Measurements from ENCODE around the gene DEPDC4. TPM values are rescaled to one million over a fixed set of nuclear protein-coding genes. Genes with fewer than 3 reads are reported as not detected.

Gene DEPDC4
- total and polyA plus RNA-seq, 2 donors (not counting 1 experiment from before 2014, with no cell fraction given): 1.2 to 1.9 TPM

DNA sequence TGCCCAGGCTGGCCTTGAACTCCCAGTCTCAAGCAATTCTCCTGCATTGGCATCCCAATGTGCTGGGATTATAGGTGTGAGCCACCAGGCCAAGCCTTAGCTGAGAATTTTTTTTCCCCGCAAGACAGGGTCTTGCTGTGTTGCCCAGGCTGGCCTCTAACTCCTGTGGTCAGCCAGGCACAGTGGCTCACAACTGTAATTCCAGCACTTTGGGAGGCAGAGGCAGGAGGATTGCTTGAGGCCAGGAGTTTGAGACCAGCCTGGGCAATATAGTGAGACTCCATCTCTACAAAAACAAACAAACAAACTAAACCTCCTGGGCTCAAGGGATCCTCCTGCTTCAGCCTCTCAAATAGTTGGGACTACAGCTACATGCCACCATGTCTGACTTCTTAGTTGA lies 27.3 kb downstream of the DEPDC4 start:
- H3K4me3 ChIP-seq (replicated peaks in 1 of 4; ENCODE audit: control extremely low read depth in 1 of 4, insufficient read depth in 1 of 4, low read depth in 3 of 4, low read length in 4 of 4): no peak overlapping the region

DNA sequence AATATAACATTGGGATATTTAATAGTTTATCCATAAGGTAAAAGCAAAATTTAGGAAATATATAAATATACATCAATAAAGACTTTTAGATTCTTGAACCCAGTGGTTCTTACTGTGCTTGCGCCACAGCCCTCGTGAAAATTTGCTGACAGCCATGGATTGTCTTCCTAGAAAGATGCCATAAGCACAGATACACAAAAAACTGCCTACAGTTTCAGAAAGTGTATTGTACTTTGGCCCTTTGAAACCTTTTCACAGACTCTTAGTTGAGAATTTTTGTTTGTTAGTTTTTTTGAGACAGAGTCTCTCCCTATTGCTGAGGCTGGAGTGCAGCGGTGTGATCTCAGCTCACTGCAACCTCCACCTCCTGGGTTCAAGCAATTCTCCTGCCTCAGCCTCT lies 28.1 kb downstream of the DEPDC4 start:
- no peak overlapping the region for H3K4me2 ChIP-seq (ENCODE audit: extremely low read depth, insufficient read depth, low read length)
- TF ChIP-seq, protein P1, sequence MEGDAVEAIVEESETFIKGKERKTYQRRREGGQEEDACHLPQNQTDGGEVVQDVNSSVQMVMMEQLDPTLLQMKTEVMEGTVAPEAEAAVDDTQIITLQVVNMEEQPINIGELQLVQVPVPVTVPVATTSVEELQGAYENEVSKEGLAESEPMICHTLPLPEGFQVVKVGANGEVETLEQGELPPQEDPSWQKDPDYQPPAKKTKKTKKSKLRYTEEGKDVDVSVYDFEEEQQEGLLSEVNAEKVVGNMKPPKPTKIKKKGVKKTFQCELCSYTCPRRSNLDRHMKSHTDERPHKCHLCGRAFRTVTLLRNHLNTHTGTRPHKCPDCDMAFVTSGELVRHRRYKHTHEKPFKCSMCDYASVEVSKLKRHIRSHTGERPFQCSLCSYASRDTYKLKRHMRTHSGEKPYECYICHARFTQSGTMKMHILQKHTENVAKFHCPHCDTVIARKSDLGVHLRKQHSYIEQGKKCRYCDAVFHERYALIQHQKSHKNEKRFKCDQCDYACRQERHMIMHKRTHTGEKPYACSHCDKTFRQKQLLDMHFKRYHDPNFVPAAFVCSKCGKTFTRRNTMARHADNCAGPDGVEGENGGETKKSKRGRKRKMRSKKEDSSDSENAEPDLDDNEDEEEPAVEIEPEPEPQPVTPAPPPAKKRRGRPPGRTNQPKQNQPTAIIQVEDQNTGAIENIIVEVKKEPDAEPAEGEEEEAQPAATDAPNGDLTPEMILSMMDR (conservative IDR thresholded peaks at IDR 0.05 in 1 of 2, IDR thresholded peaks at IDR 0.05 in 1 of 2; ENCODE audit: low read depth in 1 of 2, low read length in 2 of 2): no peak
- TF ChIP-seq EZH2 (IDR thresholded peaks at IDR 0.05; ENCODE audit: low read length, missing control alignments): no peak
- no peaks in the 10 kb centered on the region for H4K20me1 ChIP-seq (ENCODE audit: control insufficient read depth, extremely low read depth, insufficient read depth, low read length)
- H3K36me3 ChIP-seq (ENCODE audit: control insufficient read depth, insufficient read depth, low read length): no peaks in the 10 kb centered on the region
- H3K9me3 ChIP-seq (ENCODE audit: control insufficient read depth, insufficient read depth, low read depth, low read length): no peaks in the 10 kb centered on the region
- no peak overlapping the region for H3K9ac ChIP-seq (ENCODE audit: insufficient read depth, low read length)
- no peak overlapping the region for H3K4me3 ChIP-seq (replicated peaks in 1 of 4; ENCODE audit: control extremely low read depth in 1 of 4, insufficient read depth in 1 of 4, low read depth in 3 of 4, low read length in 4 of 4)
- H3K79me2 ChIP-seq (ENCODE audit: control insufficient read depth, insufficient read depth, low read length): no peaks in the 10 kb centered on the region
- no peak overlapping the region for H2AFZ ChIP-seq (ENCODE audit: low read length)
- H3K4me1 ChIP-seq (ENCODE audit: control insufficient read depth, extremely low read depth, insufficient read depth, low read length): peaks cover 4% of the 10 kb centered on the region
- no peaks in the 10 kb centered on the region for H3K27me3 ChIP-seq (ENCODE audit: control insufficient read depth, insufficient read depth, low read length)
- H3K27ac ChIP-seq (ENCODE audit: insufficient read depth, low read length): no peak overlapping the region
- no peak for DNase-seq (ENCODE audit: low read depth in 2 of 2)

More for the DNA sequence above, 27.3 kb downstream of the DEPDC4 start:
- no peak for DNase-seq (ENCODE audit: low read depth in 2 of 2)
- Histone ChIP-seq H3K36me3 (ENCODE audit: control insufficient read depth, insufficient read depth, low read length) (no peaks in the 10 kb centered on the region), H2AFZ (ENCODE audit: low read length) (no peak overlapping the region), H3K4me2 (ENCODE audit: extremely low read depth, insufficient read depth, low read length) (no peak overlapping the region), H3K79me2 (ENCODE audit: control insufficient read depth, insufficient read depth, low read length) (no peaks in the 10 kb centered on the region), H3K9me3 (ENCODE audit: control insufficient read depth, insufficient read depth, low read depth, low read length) (no peaks in the 10 kb centered on the region), H3K27me3 (ENCODE audit: control insufficient read depth, insufficient read depth, low read length) (no peaks in the 10 kb centered on the region), H3K9ac (ENCODE audit: insufficient read depth, low read length) (no peak overlapping the region), H4K20me1 (ENCODE audit: control insufficient read depth, extremely low read depth, insufficient read depth, low read length) (no peaks in the 10 kb centered on the region), H3K4me1 (ENCODE audit: control insufficient read depth, extremely low read depth, insufficient read depth, low read length) (no peaks in the 10 kb centered on the region), H3K27ac (ENCODE audit: insufficient read depth, low read length) (no peak overlapping the region)
- TF ChIP-seq EZH2 (IDR thresholded peaks at IDR 0.05; ENCODE audit: low read length, missing control alignments): no peak
- TF ChIP-seq, protein P1 (conservative IDR thresholded peaks at IDR 0.05 in 1 of 2, IDR thresholded peaks at IDR 0.05 in 1 of 2; ENCODE audit: low read depth in 1 of 2, low read length in 2 of 2): no peak

DNA sequence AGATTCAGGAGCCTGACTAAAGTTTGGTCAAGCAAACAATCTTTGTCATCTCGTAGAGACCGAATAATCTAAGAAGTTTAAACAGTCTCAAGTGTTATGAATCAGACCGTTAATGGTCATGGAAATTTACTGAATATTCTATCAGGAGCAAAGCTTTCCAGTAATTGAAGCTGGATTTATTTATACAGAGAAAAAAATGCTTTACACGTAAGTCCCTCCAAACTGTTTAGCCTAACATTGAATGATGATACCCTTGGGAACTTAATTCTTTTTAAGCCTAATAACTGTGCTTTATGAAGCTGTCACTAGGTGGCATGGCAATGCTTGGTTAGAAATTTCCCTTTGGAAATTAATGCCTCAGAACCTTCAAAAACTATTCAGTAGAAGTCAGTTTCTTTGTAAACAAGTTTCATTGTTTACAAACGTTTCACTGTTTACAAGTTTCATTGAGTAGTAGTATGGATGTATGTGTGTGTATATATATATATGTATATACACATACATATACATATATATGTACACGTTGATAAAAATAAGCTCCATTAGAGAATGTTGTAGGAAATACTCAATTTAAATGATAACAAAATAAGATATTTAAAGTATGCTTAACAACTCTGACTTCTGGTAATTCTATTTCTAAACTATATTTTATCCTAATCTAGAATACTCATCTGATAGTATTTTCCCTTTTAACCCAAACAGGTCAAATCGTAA lies 32.1 kb downstream of the DEPDC4 start:
- no peaks in the 10 kb centered on the region for H4K20me1 ChIP-seq (ENCODE audit: control insufficient read depth, extremely low read depth, insufficient read depth, low read length)
- H3K4me3 ChIP-seq (replicated peaks in 1 of 4; ENCODE audit: control extremely low read depth in 1 of 4, insufficient read depth in 1 of 4, low read depth in 3 of 4, low read length in 4 of 4): peak overlapping the region in 3 of 4 experiments; percentile 7 to 19 (median 15)
- H3K27ac ChIP-seq (ENCODE audit: insufficient read depth, low read length): peak overlapping the region; percentile 56
- TF ChIP-seq EZH2 (IDR thresholded peaks at IDR 0.05; ENCODE audit: low read length, missing control alignments): no peak
- TF ChIP-seq, protein P1 (conservative IDR thresholded peaks at IDR 0.05 in 1 of 2, IDR thresholded peaks at IDR 0.05 in 1 of 2; ENCODE audit: low read depth in 1 of 2, low read length in 2 of 2): peak; percentile 75 to 82
- peaks cover 4% of the 10 kb centered on the region for H3K4me1 ChIP-seq (ENCODE audit: control insufficient read depth, extremely low read depth, insufficient read depth, low read length)
- no peaks in the 10 kb centered on the region for H3K27me3 ChIP-seq (ENCODE audit: control insufficient read depth, insufficient read depth, low read length)
- H3K9ac ChIP-seq (ENCODE audit: insufficient read depth, low read length): no peak overlapping the region
- peak overlapping the region; percentile 77 for H3K4me2 ChIP-seq (ENCODE audit: extremely low read depth, insufficient read depth, low read length)
- no peaks in the 10 kb centered on the region for H3K9me3 ChIP-seq (ENCODE audit: control insufficient read depth, insufficient read depth, low read depth, low read length)
- H3K79me2 ChIP-seq (ENCODE audit: control insufficient read depth, insufficient read depth, low read length): no peaks in the 10 kb centered on the region
- H3K36me3 ChIP-seq (ENCODE audit: control insufficient read depth, insufficient read depth, low read length): no peaks in the 10 kb centered on the region
- H2AFZ ChIP-seq (ENCODE audit: low read length): no peak overlapping the region
- peak; percentile 52 to 85 for DNase-seq (ENCODE audit: low read depth in 2 of 2)

Measured in fibroblast of lung (primary cell).